Measurements from ENCODE around the gene CTSD. TPM values are rescaled to one million over a fixed set of nuclear protein-coding genes. Genes with fewer than 3 reads are reported as not detected.

The CTSD gene
- total RNA-seq, 2 experiments from 2014 or later: 31.7 to 44.1 TPM

GRCh38 chr11:1746511-1746931 is 17.2 kb downstream of the CTSD start:
- no peak overlapping the region for H3K4me3 ChIP-seq (ENCODE audit: low read depth, low read length, poor library complexity, severe bottlenecking)
- ChIA-PET CTCF (ENCODE audit: unreplicated experiment) (no interaction called here), POLR2A (no interaction called here)
- no peak for DNase-seq (ENCODE audit: low spot score)
- H3K79me2 ChIP-seq (ENCODE audit: insufficient read depth, low read depth, low read length): no peaks in the 10 kb centered on the region
- H2AFZ ChIP-seq (ENCODE audit: low read length): no peak overlapping the region
- no peaks in the 10 kb centered on the region for H3K9me2 ChIP-seq (ENCODE audit: insufficient read depth, low read length)
- no peak overlapping the region for H3K4me2 ChIP-seq (ENCODE audit: low read length)
- no peaks in the 10 kb centered on the region for H4K20me1 ChIP-seq (ENCODE audit: insufficient read depth, low read length)
- H3K4me1 ChIP-seq (ENCODE audit: insufficient read depth, low read length, poor library complexity, severe bottlenecking): no peaks in the 10 kb centered on the region
- TF ChIP-seq EZH2phosphoT487 (IDR thresholded peaks at IDR 0.05; ENCODE audit: borderline replicate concordance, low read depth, low read length) (no peak), CTCF (conservative IDR thresholded peaks at IDR 0.05; ENCODE audit: low read length) (no peak)
- intact Hi-C loops (cut with micrococcal nuclease; ENCODE audit: unreplicated experiment): no loop called here
- BruUV-seq (replicated peaks): no TSS peak
- H3K36me3 ChIP-seq (ENCODE audit: insufficient read depth, low read length): no peaks in the 10 kb centered on the region
- peaks cover 4% of the 10 kb centered on the region; the same call in 1 of the 2 replicates for H3K9me3 ChIP-seq (ENCODE audit: low read length)
- no peak overlapping the region for H3K27ac ChIP-seq (ENCODE audit: low read depth, low read length, poor library complexity, severe bottlenecking)

- Histone ChIP-seq H4K20me1 (ENCODE audit: insufficient read depth, low read length) (no peaks in the 10 kb centered on the region), H3K4me3 (ENCODE audit: low read depth, low read length, poor library complexity, severe bottlenecking) (no peak overlapping the region), H3K9me3 (ENCODE audit: low read length) (peaks cover 4% of the 10 kb centered on the region; the same call in 1 of the 2 replicates), H3K36me3 (ENCODE audit: insufficient read depth, low read length) (no peaks in the 10 kb centered on the region), H3K4me1 (ENCODE audit: insufficient read depth, low read length, poor library complexity, severe bottlenecking) (no peaks in the 10 kb centered on the region), H3K4me2 (ENCODE audit: low read length) (no peak overlapping the region), H2AFZ (ENCODE audit: low read length) (no peak overlapping the region), H3K79me2 (ENCODE audit: insufficient read depth, low read depth, low read length) (no peaks in the 10 kb centered on the region), H3K27ac (ENCODE audit: low read depth, low read length, poor library complexity, severe bottlenecking) (no peak overlapping the region), H3K9me2 (ENCODE audit: insufficient read depth, low read length) (no peaks in the 10 kb centered on the region)
- BruUV-seq (replicated peaks): no TSS peak
- intact Hi-C loops (cut with micrococcal nuclease; ENCODE audit: unreplicated experiment): no loop called here
- ChIA-PET POLR2A (no interaction called here), CTCF (ENCODE audit: unreplicated experiment) (no interaction called here)
- no peak for DNase-seq (ENCODE audit: low spot score)
- TF ChIP-seq CTCF (conservative IDR thresholded peaks at IDR 0.05; ENCODE audit: low read length): no peak
- TF ChIP-seq EZH2phosphoT487 (IDR thresholded peaks at IDR 0.05; ENCODE audit: borderline replicate concordance, low read depth, low read length): no peak
Observed at GRCh38 chr11:1745701-1746320, 17.9 kb downstream of the CTSD start.

GRCh38 chr11:1744891-1745700 is 18.6 kb downstream of the CTSD start:
- no peak overlapping the region for H3K4me2 ChIP-seq (ENCODE audit: low read length)
- DNase-seq (ENCODE audit: low spot score): no peak
- no peaks in the 10 kb centered on the region for H4K20me1 ChIP-seq (ENCODE audit: insufficient read depth, low read length)
- intact Hi-C loops (cut with micrococcal nuclease; ENCODE audit: unreplicated experiment): no loop called here
- no peak overlapping the region for H3K27ac ChIP-seq (ENCODE audit: low read depth, low read length, poor library complexity, severe bottlenecking)
- H3K9me3 ChIP-seq (ENCODE audit: low read length): peaks cover 4% of the 10 kb centered on the region; the same call in 1 of the 2 replicates
- no peak overlapping the region for H2AFZ ChIP-seq (ENCODE audit: low read length)
- no peaks in the 10 kb centered on the region for H3K79me2 ChIP-seq (ENCODE audit: insufficient read depth, low read depth, low read length)
- no peaks in the 10 kb centered on the region for H3K36me3 ChIP-seq (ENCODE audit: insufficient read depth, low read length)
- BruUV-seq (replicated peaks): no TSS peak
- H3K4me1 ChIP-seq (ENCODE audit: insufficient read depth, low read length, poor library complexity, severe bottlenecking): no peaks in the 10 kb centered on the region
- H3K4me3 ChIP-seq (ENCODE audit: low read depth, low read length, poor library complexity, severe bottlenecking): no peak overlapping the region
- ChIA-PET CTCF (ENCODE audit: unreplicated experiment) (no interaction called here), POLR2A (no interaction called here)
- TF ChIP-seq EZH2phosphoT487 (IDR thresholded peaks at IDR 0.05; ENCODE audit: borderline replicate concordance, low read depth, low read length) (no peak), CTCF (conservative IDR thresholded peaks at IDR 0.05; ENCODE audit: low read length) (no peak)
- no peaks in the 10 kb centered on the region for H3K9me2 ChIP-seq (ENCODE audit: insufficient read depth, low read length)

All from OCI-LY7 (cell line).